Mononuclear cell (primary cell): ENCODE measurements around the gene MPPED2. TPM values are rescaled to one million over a fixed set of nuclear protein-coding genes. Genes with fewer than 3 reads are reported as not detected.

Experiments
- H3K27me3 ChIP-seq: 2 replicates; pipeline ENCODE4 v1.6.0; 2011; ENCODE audit warnings: low read length, control low read depth; ENCODE audit not compliant: insufficient read depth
- H3K4me1 ChIP-seq: 2 replicates; pipeline ENCODE4 v1.5.1; 2011; ENCODE audit warnings: mild to moderate bottlenecking, low read length, control low read depth; ENCODE audit not compliant: insufficient read depth
- H3K4me3 ChIP-seq: 2 replicates; pipeline ENCODE4 v1.5.1; 2011; ENCODE audit warnings: mild to moderate bottlenecking, low read length, moderate library complexity
- H3K9me3 ChIP-seq: 2 replicates; pipeline ENCODE4 v1.5.1; 2011; ENCODE audit warnings: low read depth, mild to moderate bottlenecking, control low read depth, low read length
- total RNA-seq: library from RNA; depleted of rRNA; stranded (reverse); fragments of >200 nt; gene quantifications from one replicate; pipeline ENCODE4 v1.2.3, GENCODE V29; 2012

MPPED2 gene
- total RNA-seq, 1 donor: 0.21 TPM

DNA sequence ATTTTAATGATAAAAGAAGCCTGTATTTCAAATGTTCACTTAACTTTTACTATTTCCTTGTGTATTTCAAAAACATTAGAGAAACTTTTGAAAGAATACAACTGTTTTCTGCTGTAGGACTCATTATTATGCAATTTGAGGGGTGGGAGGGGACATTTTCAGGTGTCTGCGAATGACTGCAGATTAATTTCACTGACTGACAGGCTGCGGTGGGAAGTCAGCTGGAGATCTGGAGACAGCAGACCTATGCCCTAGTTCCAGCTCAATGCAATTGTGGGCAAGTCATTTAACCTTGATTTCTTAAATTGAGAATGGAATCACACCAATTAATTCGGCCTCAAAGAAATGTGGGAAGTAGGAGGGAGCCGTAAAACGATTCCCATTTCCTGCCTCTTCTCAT is 134.5 kb downstream of the MPPED2 start:
- Histone ChIP-seq H3K4me1 (no peaks in the 10 kb centered on the region), H3K27me3 (no peaks in the 10 kb centered on the region), H3K9me3 (no peaks in the 10 kb centered on the region), H3K4me3 (no peak overlapping the region)

DNA sequence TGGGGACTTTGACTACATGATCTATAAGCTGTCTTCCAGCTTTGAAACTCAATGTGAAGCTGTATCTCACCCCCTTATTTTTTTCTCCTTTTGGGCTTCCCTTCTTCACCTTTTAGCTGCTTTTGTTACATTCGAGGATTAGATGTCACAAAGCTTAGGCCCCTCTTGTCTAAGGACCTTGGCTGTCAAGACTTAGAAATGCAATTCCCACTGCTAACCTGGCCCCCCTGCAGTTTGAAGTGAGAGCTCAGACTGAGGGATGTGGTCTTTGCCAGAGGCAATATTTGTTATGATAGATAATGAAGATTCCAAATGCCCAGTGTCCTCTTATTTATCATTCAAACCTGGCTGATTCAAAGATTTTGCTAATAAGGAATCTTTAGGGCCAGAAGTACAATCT is 135.0 kb downstream of the MPPED2 start:
- no peaks in the 10 kb centered on the region for H3K27me3 ChIP-seq
- no peaks in the 10 kb centered on the region for H3K9me3 ChIP-seq
- H3K4me3 ChIP-seq: no peak overlapping the region
- no peaks in the 10 kb centered on the region for H3K4me1 ChIP-seq

DNA sequence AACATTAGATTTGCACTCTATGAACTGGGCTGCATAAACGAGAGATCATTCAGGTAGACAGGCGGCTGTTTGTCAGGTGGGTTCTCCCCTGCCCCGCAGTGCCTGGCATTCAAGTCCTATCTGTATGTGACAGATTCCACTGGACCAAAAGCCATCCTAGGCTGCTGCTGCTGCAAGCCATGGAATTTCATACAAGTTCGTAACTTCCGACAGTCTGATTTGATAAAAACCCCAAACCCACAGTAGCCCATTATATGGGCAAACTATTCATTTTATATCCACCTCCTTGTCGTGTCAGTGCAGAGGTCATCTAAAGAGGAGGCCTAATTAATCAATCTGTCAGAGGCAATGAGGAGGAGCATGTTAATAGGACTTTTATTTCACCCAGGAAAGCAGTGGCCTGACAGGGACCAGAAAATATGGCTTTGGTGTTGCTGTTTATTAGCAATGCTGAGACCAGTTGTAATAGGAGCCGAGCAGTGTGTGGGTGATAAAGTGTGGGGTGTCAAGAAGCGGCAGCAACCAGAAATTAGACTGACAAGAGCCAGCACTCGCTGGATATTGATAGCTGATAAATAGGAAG is 139.0 kb downstream of the MPPED2 start:
- H3K4me3 ChIP-seq: no peak overlapping the region
- H3K9me3 ChIP-seq: no peaks in the 10 kb centered on the region
- no peaks in the 10 kb centered on the region for H3K4me1 ChIP-seq
- H3K27me3 ChIP-seq: no peaks in the 10 kb centered on the region

DNA sequence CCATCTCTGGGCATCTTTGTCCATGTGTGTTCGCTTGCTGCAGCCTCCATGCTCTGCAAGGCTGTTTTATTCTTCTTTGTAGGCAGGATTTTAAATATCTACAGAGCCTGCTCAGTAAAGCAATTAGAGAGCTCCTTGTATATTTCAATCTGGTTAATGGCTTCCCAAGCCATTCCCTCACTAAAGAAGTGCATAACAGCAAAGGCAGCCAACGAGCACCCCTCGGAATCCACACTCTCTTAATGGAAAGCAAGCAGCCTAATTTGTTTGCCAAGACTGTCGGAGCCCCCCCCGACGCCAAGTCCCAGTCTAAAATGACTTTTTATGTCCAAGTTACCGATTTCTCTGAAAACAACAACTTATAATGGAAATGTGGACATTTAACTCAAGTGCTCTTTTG is 139.6 kb downstream of the MPPED2 start:
- Histone ChIP-seq H3K9me3 (no peaks in the 10 kb centered on the region), H3K4me3 (no peak overlapping the region), H3K27me3 (no peaks in the 10 kb centered on the region), H3K4me1 (no peaks in the 10 kb centered on the region)

DNA sequence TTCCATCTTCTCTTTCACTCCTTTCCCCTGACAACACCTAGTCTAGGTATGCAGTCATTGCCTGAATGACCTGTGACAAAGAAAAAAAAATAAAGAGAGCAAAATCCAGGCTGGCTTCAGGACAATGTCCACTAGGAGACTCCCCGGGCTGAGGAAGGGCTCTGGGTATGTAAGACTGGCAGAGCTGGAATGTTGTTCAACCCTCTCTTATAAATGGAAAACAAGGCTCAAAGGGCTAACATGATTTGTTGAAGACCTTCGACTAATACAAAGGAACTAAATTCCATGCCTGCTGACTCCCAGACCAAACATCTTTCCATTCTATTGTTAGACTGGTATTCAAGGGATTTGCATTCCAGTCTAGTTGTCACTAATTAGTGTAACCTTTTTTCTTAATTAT is 141.1 kb downstream of the MPPED2 start:
- H3K4me1 ChIP-seq: no peaks in the 10 kb centered on the region
- no peak overlapping the region for H3K4me3 ChIP-seq
- no peaks in the 10 kb centered on the region for H3K27me3 ChIP-seq
- H3K9me3 ChIP-seq: no peaks in the 10 kb centered on the region

DNA sequence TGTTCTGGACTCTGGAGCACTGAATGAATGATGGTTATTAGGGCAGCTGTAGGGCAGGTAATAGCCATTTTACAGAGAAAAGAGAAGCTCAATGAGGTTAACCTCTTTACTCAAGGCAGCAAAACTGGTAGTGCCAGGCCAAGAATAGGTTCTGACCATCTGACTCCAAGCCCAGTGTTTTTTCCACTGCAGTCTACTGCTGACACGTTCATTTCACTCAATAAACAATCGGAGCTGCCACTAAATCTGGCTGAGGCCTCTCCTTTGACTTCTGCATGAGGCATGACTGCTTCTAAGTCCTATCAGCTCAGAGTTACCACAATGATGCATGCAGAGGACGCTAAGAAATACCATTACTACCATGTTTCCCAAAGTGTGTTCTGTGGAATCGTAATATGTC is 145.6 kb downstream of the MPPED2 start:
- H3K4me3 ChIP-seq: no peak overlapping the region
- no peaks in the 10 kb centered on the region for H3K27me3 ChIP-seq
- no peaks in the 10 kb centered on the region for H3K9me3 ChIP-seq
- no peaks in the 10 kb centered on the region for H3K4me1 ChIP-seq

DNA sequence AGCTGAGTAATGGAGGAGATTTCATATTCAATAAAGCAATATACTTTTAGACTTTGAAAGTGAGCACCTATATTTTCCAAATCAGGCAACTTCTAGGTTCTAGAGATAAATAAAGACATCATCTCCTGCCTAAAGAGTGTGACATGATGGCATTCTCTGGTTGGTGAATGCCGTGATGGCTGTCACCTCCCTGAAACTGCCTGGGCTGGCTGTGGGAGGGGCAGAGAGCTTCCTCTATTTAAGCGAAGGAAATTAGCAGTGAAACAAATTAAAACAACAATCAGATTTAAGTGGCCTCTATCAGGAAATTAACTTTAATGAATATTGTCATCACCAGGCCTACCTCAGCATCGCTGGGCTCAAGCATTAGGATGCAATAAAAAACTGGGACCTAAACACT is 149.4 kb downstream of the MPPED2 start:
- Histone ChIP-seq H3K4me1 (no peaks in the 10 kb centered on the region), H3K4me3 (no peak overlapping the region), H3K9me3 (no peaks in the 10 kb centered on the region), H3K27me3 (no peaks in the 10 kb centered on the region)

DNA sequence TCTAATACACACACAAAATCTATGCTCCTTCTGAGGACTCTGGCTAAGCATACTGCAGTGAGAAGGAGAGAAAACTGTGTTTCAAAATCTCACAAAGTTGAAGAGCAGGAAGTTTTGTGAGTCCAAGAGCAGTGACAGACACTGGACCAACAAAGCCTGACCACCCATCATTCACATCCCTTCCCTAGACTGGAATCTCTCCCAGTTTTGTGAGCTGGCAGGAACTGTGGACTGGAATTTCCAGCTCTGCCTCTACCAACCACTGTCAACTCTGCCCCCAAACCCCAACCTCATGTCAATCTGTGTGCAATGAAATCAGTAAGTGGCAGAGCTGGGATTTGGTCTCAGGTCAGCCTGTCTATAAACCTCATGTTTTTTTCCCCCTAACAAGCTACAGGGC is 150.7 kb downstream of the MPPED2 start:
- no peaks in the 10 kb centered on the region for H3K9me3 ChIP-seq
- H3K4me3 ChIP-seq: no peak overlapping the region
- H3K4me1 ChIP-seq: no peaks in the 10 kb centered on the region
- no peaks in the 10 kb centered on the region for H3K27me3 ChIP-seq

DNA sequence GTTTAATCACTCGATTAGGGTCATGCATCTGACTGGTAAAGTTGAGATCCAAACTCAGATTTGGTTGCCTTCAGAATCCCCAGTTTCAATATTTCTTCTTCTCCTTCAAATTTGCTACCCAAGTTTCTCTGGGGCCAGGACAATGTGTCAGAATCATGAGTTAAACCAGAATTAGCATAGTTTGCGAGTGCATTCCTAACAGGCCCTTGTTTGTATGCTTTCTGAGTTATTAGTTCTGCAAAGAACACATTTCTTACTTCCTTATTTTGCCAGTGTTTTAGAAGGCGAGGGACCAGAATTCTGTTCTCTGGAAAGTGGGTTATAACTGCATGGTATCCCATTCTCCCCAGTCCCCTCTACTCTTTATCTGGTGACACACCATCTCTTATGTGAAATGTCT is 151.3 kb downstream of the MPPED2 start:
- no peak overlapping the region for H3K4me3 ChIP-seq
- H3K4me1 ChIP-seq: no peaks in the 10 kb centered on the region
- H3K9me3 ChIP-seq: no peaks in the 10 kb centered on the region
- H3K27me3 ChIP-seq: no peaks in the 10 kb centered on the region

DNA sequence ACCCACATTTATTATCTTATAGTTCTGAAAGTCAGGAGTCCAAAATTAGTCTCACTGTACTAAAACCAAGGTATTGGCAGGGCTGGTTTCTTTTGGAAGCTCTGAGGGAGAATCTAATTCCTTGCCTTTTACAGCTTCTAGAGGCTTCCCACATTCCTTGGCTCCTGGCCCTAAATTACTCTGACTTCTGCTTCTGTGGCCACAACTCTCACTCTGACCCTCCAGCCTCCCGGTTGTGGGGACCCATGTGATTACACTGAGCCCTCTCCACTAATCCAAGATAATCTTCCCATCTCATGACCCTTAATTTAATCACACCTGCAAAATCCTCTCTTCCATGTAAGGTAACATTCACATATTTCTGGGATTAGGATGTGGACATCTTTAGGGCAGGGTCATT is 152.3 kb downstream of the MPPED2 start:
- Histone ChIP-seq H3K4me3 (no peak overlapping the region), H3K27me3 (no peaks in the 10 kb centered on the region), H3K9me3 (no peaks in the 10 kb centered on the region), H3K4me1 (no peaks in the 10 kb centered on the region)

DNA sequence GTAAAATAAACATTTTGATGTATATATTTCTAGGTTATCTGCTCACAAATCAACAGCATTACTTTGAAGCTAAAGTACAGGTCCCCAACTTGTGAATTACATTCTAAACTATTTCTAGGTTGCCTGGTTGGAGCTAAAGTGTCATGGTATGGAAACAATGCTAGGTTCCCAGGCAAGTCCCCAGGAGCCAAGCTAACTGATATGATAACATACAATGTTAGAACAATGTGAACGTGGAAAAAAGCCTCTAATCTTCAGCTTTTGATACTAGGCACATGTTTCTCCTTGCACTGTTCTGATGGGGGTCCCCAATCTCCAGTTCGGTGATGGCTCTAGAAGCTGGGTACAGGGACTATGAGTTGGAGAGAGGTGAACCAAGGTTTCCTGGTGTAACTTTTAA is 153.4 kb downstream of the MPPED2 start:
- Histone ChIP-seq H3K4me3 (no peak overlapping the region), H3K9me3 (no peaks in the 10 kb centered on the region), H3K4me1 (no peaks in the 10 kb centered on the region), H3K27me3 (no peaks in the 10 kb centered on the region)

DNA sequence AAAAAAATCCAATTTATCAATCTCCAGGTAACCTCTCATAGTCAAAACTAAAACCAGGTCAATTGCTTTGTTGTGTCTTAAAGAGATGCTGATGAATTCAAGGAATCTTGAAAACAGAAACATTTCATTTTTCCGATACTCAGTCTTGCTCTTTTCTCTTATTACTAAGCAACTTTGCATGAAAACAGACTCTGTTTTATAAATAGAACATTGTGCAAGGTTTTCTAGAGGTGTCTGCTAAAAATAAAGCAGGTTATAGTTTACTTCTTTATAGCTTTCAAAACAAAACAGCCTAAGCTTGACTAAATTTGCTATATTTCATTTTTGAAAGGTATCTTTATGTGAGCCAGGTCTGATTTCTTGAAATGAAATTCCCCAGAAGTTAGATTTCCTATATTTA is 154.0 kb downstream of the MPPED2 start:
- H3K27me3 ChIP-seq: no peaks in the 10 kb centered on the region
- no peak overlapping the region for H3K4me3 ChIP-seq
- no peaks in the 10 kb centered on the region for H3K4me1 ChIP-seq
- no peaks in the 10 kb centered on the region for H3K9me3 ChIP-seq

DNA sequence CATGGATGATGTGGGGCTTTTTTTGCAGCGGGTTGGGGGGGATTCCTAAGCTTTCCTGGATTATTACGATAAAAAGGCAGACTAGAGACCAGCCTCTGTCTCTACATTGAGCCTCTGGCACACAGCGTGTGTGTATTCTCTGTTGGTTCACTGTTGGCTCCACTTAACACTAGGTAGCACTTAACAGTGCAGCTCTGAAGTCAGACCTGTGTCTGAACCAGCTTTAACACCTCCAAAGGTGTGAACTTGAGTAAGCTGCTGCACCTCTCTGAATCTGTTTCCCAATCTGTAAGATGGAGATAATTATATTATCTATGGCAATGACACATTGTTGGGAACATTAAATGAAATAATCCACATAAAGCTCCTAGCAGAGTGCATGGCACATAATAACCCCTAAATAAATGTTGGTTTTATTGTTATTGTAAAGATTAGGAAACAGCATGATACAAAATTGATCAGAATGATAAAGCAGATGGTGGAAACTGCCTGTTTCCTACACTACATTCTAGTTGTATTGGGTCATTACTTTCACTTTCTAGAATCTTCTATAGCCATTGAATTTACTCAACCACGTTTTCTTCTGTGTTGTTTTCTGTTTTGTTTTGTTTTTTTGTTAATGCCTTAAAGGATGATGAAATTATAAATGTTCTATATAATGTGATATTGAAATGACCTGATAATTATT is 154.9 kb downstream of the MPPED2 start:
- Histone ChIP-seq H3K27me3 (no peaks in the 10 kb centered on the region), H3K4me1 (no peaks in the 10 kb centered on the region), H3K4me3 (no peak overlapping the region), H3K9me3 (no peaks in the 10 kb centered on the region)

DNA sequence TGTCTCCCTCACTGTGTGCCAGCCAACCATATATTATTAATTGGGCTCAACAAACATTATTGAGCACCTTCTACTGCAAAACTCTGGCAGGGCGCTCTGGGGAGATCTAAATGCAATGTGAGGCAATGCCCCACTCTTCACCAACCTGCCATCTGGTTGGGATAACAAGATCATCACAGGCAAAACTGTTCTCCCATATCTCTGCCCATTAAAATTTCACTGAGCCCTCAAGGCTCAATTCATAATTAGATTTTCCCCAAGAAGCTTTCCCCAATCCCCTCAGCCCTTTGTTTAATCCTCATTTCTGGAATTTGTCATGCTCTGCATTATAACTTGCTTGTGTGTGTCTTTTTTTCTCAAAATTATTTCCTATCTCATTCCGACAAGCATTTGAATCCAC is 156.6 kb downstream of the MPPED2 start:
- Histone ChIP-seq H3K4me3 (no peak overlapping the region), H3K4me1 (no peaks in the 10 kb centered on the region), H3K27me3 (no peaks in the 10 kb centered on the region), H3K9me3 (no peaks in the 10 kb centered on the region)

DNA sequence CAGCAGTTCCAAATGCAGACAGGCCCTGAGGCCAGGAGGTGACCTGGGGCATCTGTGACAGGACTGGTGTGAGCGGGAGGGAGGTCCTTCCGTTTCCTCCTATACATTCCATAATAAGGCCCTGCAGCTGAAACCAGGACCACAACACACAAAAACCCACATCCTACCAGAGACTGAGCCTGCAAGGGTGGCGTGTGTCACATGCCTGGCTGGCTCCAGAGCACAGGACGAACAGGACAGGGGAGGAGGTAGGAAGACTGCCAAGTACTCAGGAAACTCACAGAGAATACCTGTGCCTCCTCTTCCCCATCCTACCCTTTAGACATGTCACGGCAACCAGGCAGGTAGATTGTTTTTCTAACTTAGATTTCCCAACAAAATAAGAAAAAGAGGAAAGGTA is 159.4 kb downstream of the MPPED2 start:
- Histone ChIP-seq H3K9me3 (no peaks in the 10 kb centered on the region), H3K27me3 (no peaks in the 10 kb centered on the region), H3K4me1 (no peaks in the 10 kb centered on the region), H3K4me3 (no peak overlapping the region)

DNA sequence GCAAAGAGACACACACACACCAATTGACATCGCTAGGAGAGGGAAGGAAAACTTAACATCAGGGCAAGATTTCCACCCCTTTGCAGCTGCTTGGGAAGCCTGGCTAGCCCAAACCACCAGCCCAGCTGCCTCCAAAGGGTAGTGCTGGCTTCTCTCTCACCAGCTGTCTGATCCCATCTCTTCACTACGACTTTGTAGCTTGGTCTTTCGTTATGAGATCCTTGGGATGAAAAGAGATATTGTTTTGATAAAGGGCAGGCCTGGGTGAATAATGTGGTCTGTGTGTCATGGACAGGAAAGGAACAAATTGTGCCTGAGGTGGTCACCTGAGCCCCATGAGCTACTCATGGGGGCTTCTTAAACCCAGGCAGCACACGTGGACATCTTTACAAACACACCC is 161.3 kb downstream of the MPPED2 start:
- Histone ChIP-seq H3K4me1 (no peaks in the 10 kb centered on the region), H3K4me3 (no peak overlapping the region)

More for the DNA sequence above, 161.3 kb downstream of the MPPED2 start:
- no peaks in the 10 kb centered on the region for H3K27me3 ChIP-seq
- no peaks in the 10 kb centered on the region for H3K9me3 ChIP-seq
